Thyroid gland (tissue), 4 donors: ENCODE results near the gene H6PD. TPM values are rescaled to one million over a fixed set of nuclear protein-coding genes. Genes with fewer than 3 reads are reported as not detected.

Experiments used
- DNase-seq, 2 donors: peaks; one replicate each; pipeline ENCODE4 v3.0.0-alpha.2; 2019
- H3K27ac ChIP-seq, 3 donors: fragments of 200-600 bp; sonication (generic); 1 replicate in 2 of 3; 2 replicates in 1 of 3; pipeline ENCODE4 v1.5.1; 2016 to 2019; ENCODE audit warnings: mild to moderate bottlenecking in 1 of 3, moderate library complexity in 1 of 3
- H3K27me3 ChIP-seq: fragments of 200-600 bp; sonication (generic); one replicate; pipeline ENCODE4 v1.5.1; 2019
- H3K36me3 ChIP-seq, 2 donors: fragments of 200-600 bp; sonication (generic); one replicate each; pipeline ENCODE4 v1.5.1; 2016 to 2019
- H3K4me1 ChIP-seq, 2 donors: fragments of 200-600 bp; sonication (generic); one replicate each; pipeline ENCODE4 v1.5.1; 2017 to 2019
- H3K4me3 ChIP-seq, 3 donors: fragments of 200-600 bp; sonication (generic); replicated peaks in 1 of 3; 1 replicate in 2 of 3; 2 replicates in 1 of 3; pipeline ENCODE4 v1.5.1; 2016; ENCODE audit warnings: mild to moderate bottlenecking in 1 of 3
- H3K9me3 ChIP-seq: fragments of 200-600 bp; sonication (generic); one replicate; pipeline ENCODE4 v1.5.1; 2017
- CTCF ChIP-seq, 6 experiments: fragments of 200-600 bp in 3 of 6; fragments of 450-650 bp in 3 of 6; sonication (generic) in 3 of 6; IDR thresholded peaks; one replicate each; pipeline ENCODE4 v1.5.1; 2016 to 2019; ENCODE audit warnings: antibody characterized with exemption in 6 of 6, mild to moderate bottlenecking in 2 of 6, inconsistent platforms in 1 of 6, moderate library complexity in 1 of 6
- POLR2A ChIP-seq, 2 donors: fragments of 450-650 bp; IDR thresholded peaks; one replicate each; pipeline ENCODE4 v1.6.1; 2017; ENCODE audit warnings: antibody characterized with exemption in 2 of 2, mild to moderate bottlenecking in 2 of 2, moderate library complexity in 1 of 2
- WGBS, 2 donors: methylation state at CpG; one replicate each; pipeline ENCODE4 v1.1.5; 2017; 5-methylcytosine and 5-hydroxymethylcytosine counted together
- intact Hi-C: fragments of 100-400 bp; cut with DNase I; formaldehyde crosslinking; loops from one replicate; pipeline ENCODE4 v1.15.1; 2023
- total RNA-seq, 4 donors: library from RNA; depleted of rRNA; stranded (reverse); fragments of >200 nt; gene quantifications; one replicate each; pipeline ENCODE4 v1.2.3, GENCODE V29; 2016

H6PD gene
- total RNA-seq, 4 donors from 2014 or later, result 36.3 to 64.2 (median 43.6) TPM

- Histone ChIP-seq H3K9me3 (no peaks in the 10 kb centered on the region), H3K36me3 (no peaks in the 10 kb centered on the region), H3K27ac (no peak overlapping the region), H3K4me3 (no peak overlapping the region), H3K27me3 (no peaks in the 10 kb centered on the region), H3K4me1 (peaks cover 6 to 14% of the 10 kb centered on the region in 2 donors)
- TF ChIP-seq POLR2A (IDR thresholded peaks at IDR 0.05) (no peak), CTCF (IDR thresholded peaks at IDR 0.05) (no peak)
- 71 to 76% methylated on average over 6 to 9 of the region's 12 CpGs for WGBS, 2 donors
- DNase-seq, result peak; percentile 28 to 34
- intact Hi-C loops, result no loop called here
Observed at GRCh38 chr1:9275567-9276034, 41.0 kb downstream of the H6PD start.

- TF ChIP-seq CTCF (IDR thresholded peaks at IDR 0.05), result no peak
- no peak for TF ChIP-seq POLR2A (IDR thresholded peaks at IDR 0.05)
- Histone ChIP-seq H3K4me1 (peaks cover 8 to 33% of the 10 kb centered on the region in 2 donors), H3K9me3 (no peaks in the 10 kb centered on the region), H3K36me3 (no peaks in the 10 kb centered on the region), H3K4me3 (no peak overlapping the region), H3K27ac (no peak overlapping the region), H3K27me3 (no peaks in the 10 kb centered on the region)
- WGBS, 2 donors, result 67 to 75% methylated on average over 5 of the region's 5 CpGs
- DNase-seq, result no peak
- intact Hi-C loops, result no loop called here
Observed at GRCh38 chr1:9278116-9278515, 43.5 kb downstream of the H6PD start.

- no peak overlapping the region for H3K4me3 ChIP-seq
- H3K36me3 ChIP-seq, result no peaks in the 10 kb centered on the region
- 47 to 63% methylated on average over 10 of the region's 10 CpGs for WGBS, 2 donors
- peak overlapping the region in 1 of 3 donors; percentile 28 for H3K27ac ChIP-seq
- no peaks in the 10 kb centered on the region for H3K9me3 ChIP-seq
- peak in 1 of 2 donors; percentile 42 for DNase-seq
- intact Hi-C loops, result no loop called here
- H3K27me3 ChIP-seq, result no peaks in the 10 kb centered on the region
- H3K4me1 ChIP-seq, result peaks cover 8 to 37% of the 10 kb centered on the region in 2 donors
- TF ChIP-seq POLR2A (IDR thresholded peaks at IDR 0.05) (no peak), CTCF (IDR thresholded peaks at IDR 0.05) (no peak)
Observed at GRCh38 chr1:9278585-9279153, 44.1 kb downstream of the H6PD start.

GRCh38 chr1:9279172-9279840 is 44.7 kb downstream of the H6PD start:
- Histone ChIP-seq H3K4me3 (no peak overlapping the region), H3K36me3 (no peaks in the 10 kb centered on the region), H3K27me3 (no peaks in the 10 kb centered on the region), H3K27ac (no peak overlapping the region), H3K4me1 (peaks cover 8 to 37% of the 10 kb centered on the region in 2 donors), H3K9me3 (no peaks in the 10 kb centered on the region)
- intact Hi-C loops, result no loop called here
- no peak for DNase-seq
- 81% methylated on average over 22 to 23 of the region's 23 CpGs for WGBS, 2 donors
- no peak for TF ChIP-seq CTCF (IDR thresholded peaks at IDR 0.05)
- TF ChIP-seq POLR2A (IDR thresholded peaks at IDR 0.05), result no peak
